OCI-LY1 (cell line): ENCODE results near the gene TOP3B.

Experiments
- H2AFZ ChIP-seq: fragments of 200-600 bp; sonication (generic), shearing (Covaris generic); 2 replicates; pipeline ENCODE4 v1.6.0; 2014; ENCODE audit warnings: antibody characterized with exemption, mild to moderate bottlenecking, low read length
- H3F3A ChIP-seq: fragments of 200-600 bp; sonication (generic), shearing (Covaris generic); 2 replicates; pipeline ENCODE4 v1.6.0; 2014; ENCODE audit warnings: mild to moderate bottlenecking, antibody characterized with exemption, low read length, moderate library complexity; ENCODE audit not compliant: insufficient read depth
- H3K27ac ChIP-seq: fragments of 200-600 bp; sonication (generic); 2 replicates; pipeline ENCODE4 v1.5.1; 2014; ENCODE audit warnings: low read length, mixed run types, mild to moderate bottlenecking, low read depth; ENCODE audit not compliant: poor library complexity, severe bottlenecking
- H3K27me3 ChIP-seq: fragments of 200-600 bp; sonication (generic); 2 replicates; pipeline ENCODE4 v1.6.0; 2014; ENCODE audit warnings: antibody characterized with exemption, mild to moderate bottlenecking, low read length, moderate library complexity; ENCODE audit not compliant: insufficient read depth
- H3K36me3 ChIP-seq: fragments of 200-600 bp; sonication (generic); 2 replicates; pipeline ENCODE4 v1.6.1; 2014; ENCODE audit warnings: mild to moderate bottlenecking, antibody characterized with exemption, low read length, moderate library complexity, mixed read lengths; ENCODE audit not compliant: insufficient read depth
- H3K4me1 ChIP-seq: fragments of 200-600 bp; sonication (generic); 2 replicates; pipeline ENCODE4 v1.5.1; 2014; ENCODE audit warnings: mild to moderate bottlenecking, low read length, moderate library complexity; ENCODE audit not compliant: insufficient read depth, severe bottlenecking
- H3K4me2 ChIP-seq: fragments of 200-600 bp; sonication (generic), shearing (Covaris generic); 2 replicates; pipeline ENCODE4 v1.6.1; 2014; ENCODE audit warnings: low read length
- H3K4me3 ChIP-seq: fragments of 200-600 bp; sonication (generic); 2 replicates; pipeline ENCODE4 v1.5.1; 2014; ENCODE audit warnings: low read length, low read depth, mild to moderate bottlenecking, mixed read lengths; ENCODE audit not compliant: poor library complexity, severe bottlenecking
- H3K79me2 ChIP-seq: fragments of 200-600 bp; shearing (Covaris generic); 2 replicates; pipeline ENCODE4 v1.6.1; 2016; ENCODE audit warnings: mixed run types, low read length, mixed read lengths; ENCODE audit not compliant: insufficient read depth
- H3K9ac ChIP-seq: fragments of 200-600 bp; sonication (generic), shearing (Covaris generic); 2 replicates; pipeline ENCODE4 v1.6.1; 2014; ENCODE audit warnings: mild to moderate bottlenecking, low read length, mixed read lengths
- H3K9me2 ChIP-seq: fragments of 200-600 bp; sonication (generic), shearing (Covaris generic); 2 replicates; pipeline ENCODE4 v1.6.1; 2014; ENCODE audit warnings: low read depth, mild to moderate bottlenecking, low read length, mixed read lengths
- H3K9me3 ChIP-seq: fragments of 200-600 bp; shearing (Covaris generic); 2 replicates; pipeline ENCODE4 v1.6.1; 2014; ENCODE audit warnings: low read length, mixed read lengths
- H4K20me1 ChIP-seq: fragments of 200-600 bp; sonication (generic), shearing (Covaris generic); 2 replicates; pipeline ENCODE4 v1.6.0; 2016; ENCODE audit warnings: mild to moderate bottlenecking, low read length; ENCODE audit not compliant: insufficient read depth
- CTCF ChIP-seq: fragments of 200-600 bp; sonication (generic), shearing (Covaris generic); IDR thresholded peaks from 2 replicates; pipeline ENCODE4 v1.5.1; 2017; ENCODE audit warnings: mild to moderate bottlenecking, antibody characterized with exemption, low read length, moderate library complexity, mixed read lengths
- EZH2 ChIP-seq: fragments of 200-600 bp; sonication (generic), shearing (Covaris generic); IDR thresholded peaks from 2 replicates; pipeline ENCODE4 v1.8.0; 2017; ENCODE audit warnings: borderline replicate concordance, mixed run types, mild to moderate bottlenecking, antibody characterized with exemption, low read length, moderate library complexity, mixed read lengths

Gene TOP3B

GRCh38 chr22:21958360-21959273 lies 24.0 kb downstream of the TOP3B start:
- Histone ChIP-seq H3K4me3 (no peak overlapping the region), H3K9me3 (no peaks in the 10 kb centered on the region), H4K20me1 (no peaks in the 10 kb centered on the region), H3K27ac (no peak overlapping the region), H3K4me1 (no peaks in the 10 kb centered on the region), H2AFZ (no peak overlapping the region), H3F3A (no peaks in the 10 kb centered on the region), H3K4me2 (no peak overlapping the region), H3K27me3 (no peaks in the 10 kb centered on the region), H3K9me2 (no peaks in the 10 kb centered on the region), H3K36me3 (peaks cover 51% of the 10 kb centered on the region), H3K9ac (no peak overlapping the region), H3K79me2 (no peaks in the 10 kb centered on the region)
- no peak for TF ChIP-seq EZH2

GRCh38 chr22:21952586-21953571 lies 29.7 kb downstream of the TOP3B start, which contains the start of gene PPM1F:
TSS of gene PPM1F (minus strand) at chr22:21952848. CDS start at chr22:21946048, 6,800 bp downstream.
- TF ChIP-seq EZH2 (no peak), CTCF (peak; percentile 66)
- Histone ChIP-seq H3K36me3 (no peaks in the 10 kb centered on the region; the same call in 1 of the 2 replicates), H3K4me2 (peak within 1 kb of the TSS; percentile 68), H3K9me3 (no peaks in the 10 kb centered on the region), H3K4me3 (peak within 1 kb of the TSS; percentile 74), H4K20me1 (no peaks in the 10 kb centered on the region), H3K9me2 (no peaks in the 10 kb centered on the region), H3K9ac (peak within 1 kb of the TSS; percentile 74), H3F3A (no peaks in the 10 kb centered on the region), H3K27ac (no peak within 1 kb of the TSS), H2AFZ (no peak within 1 kb of the TSS), H3K27me3 (no peaks in the 10 kb centered on the region), H3K4me1 (peaks cover 9% of the 10 kb centered on the region), H3K79me2 (no peaks in the 10 kb centered on the region)

- Histone ChIP-seq H3K9me3 (no peaks in the 10 kb centered on the region), H3K27ac (no peak overlapping the region), H2AFZ (no peak overlapping the region), H3F3A (no peaks in the 10 kb centered on the region), H4K20me1 (no peaks in the 10 kb centered on the region), H3K27me3 (no peaks in the 10 kb centered on the region), H3K4me3 (peak overlapping the region; percentile 74), H3K36me3 (no peaks in the 10 kb centered on the region; the same call in 1 of the 2 replicates), H3K4me1 (peaks cover 9% of the 10 kb centered on the region), H3K9me2 (no peaks in the 10 kb centered on the region), H3K79me2 (no peaks in the 10 kb centered on the region), H3K9ac (peak overlapping the region; percentile 74), H3K4me2 (peak overlapping the region; percentile 68)
- TF ChIP-seq EZH2, result no peak
- TF ChIP-seq CTCF, result no peak
These were observed 30.6 kb downstream of the TOP3B start for GRCh38 chr22:21951931-21952465.
